ENCODE data around the gene IFITM2. TPM values are rescaled to one million over a fixed set of nuclear protein-coding genes. Genes with fewer than 3 reads are reported as not detected.

IFITM2 gene
- total RNA-seq = 100 to 1,000 TPM; 647 to 724 TPM
- long read RNA-seq, donor 1, transcript IFITM2-206 (2 exons, 892 nt) = major isoform, 69 of 72 reads
- long read RNA-seq, donor 1, partial matches to known transcripts = 0 of 72 reads
- long read RNA-seq, donor 1, other reads (novel, unspliced or antisense) = 3 of 72 reads
- long read RNA-seq, donor 2, transcript IFITM2-206 (2 exons, 892 nt) = major isoform, 84 of 94 reads
- long read RNA-seq, donor 2, partial matches to known transcripts = 1 of 94 reads
- long read RNA-seq, donor 2, other reads (novel, unspliced or antisense) = 7 of 94 reads

DNA sequence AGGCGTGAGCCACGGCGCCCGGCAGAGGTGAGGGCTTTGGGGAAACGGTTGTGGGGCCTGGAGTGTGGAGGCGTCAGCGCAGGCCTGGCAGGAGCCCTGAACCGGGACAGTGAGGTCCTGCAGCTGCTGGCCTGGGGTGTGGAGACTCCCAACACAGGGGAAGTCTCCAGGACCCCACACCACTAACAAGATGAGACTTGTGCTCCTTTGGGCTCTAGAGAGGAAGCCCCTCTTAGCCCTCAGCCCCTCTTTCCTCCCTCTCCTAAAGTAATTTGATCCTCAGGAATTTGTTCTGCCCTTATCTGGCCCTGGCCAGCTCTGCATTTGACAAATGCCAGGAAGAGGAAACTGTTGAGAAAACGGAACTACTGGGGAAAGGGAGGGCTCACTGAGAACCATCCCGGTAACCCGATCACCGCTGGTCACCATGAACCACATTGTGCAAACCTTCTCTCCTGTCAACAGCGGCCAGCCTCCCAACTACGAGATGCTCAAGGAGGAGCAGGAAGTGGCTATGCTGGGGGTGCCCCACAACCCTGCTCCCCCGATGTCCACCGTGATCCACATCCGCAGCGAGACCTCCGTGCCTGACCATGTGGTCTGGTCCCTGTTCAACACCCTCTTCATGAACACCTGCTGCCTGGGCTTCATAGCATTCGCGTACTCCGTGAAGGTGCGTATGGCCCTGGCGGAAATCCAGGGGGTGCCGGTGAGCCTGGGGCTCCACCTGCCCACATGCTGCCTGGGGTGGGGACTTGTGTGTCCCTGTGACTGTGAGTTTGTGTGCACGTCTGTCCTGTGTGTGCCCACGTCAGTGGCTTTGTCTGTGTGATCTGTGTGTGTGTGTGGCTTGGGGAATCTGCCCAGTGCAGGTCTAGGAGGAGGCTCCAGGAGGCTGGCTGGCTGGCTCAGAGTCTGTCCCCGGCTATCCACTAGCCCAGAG lies at the start of gene IFITM2:
Gene IFITM2 (plus strand): TSS at position 51 of the 943 bp plus-strand sequence. CDS start 377 bp downstream, at position 428.
- intact Hi-C loops (cut with DNase I) = loop anchor here (5.0 kb wide), 1 partner anchor 49 kb away; no protein-coding TSS in a partner anchor
- DNase-seq (ENCODE audit: low spot score) = peak; percentile 94

DNA sequence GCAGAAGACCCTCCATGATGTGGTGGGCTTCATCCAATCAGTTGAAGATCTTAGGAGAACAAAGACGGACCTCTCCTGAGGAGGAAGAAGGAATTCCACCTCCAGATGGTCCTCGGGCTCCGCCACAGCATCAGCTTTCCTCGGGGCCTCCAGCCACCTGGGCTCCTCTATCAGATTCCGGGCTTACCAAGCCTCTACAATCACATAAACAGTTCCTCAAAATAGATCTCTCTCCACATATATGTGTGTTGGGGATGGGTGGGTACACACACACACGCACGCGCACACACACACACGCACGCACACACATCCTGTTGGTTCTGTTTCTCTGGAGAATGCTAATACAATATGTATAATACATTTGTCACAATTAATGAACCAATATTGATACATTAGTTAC lies 48.2 kb upstream of the IFITM2 start:
- intact Hi-C loops (cut with DNase I) = no loop called here
- no peak for DNase-seq (ENCODE audit: low spot score)

GRCh38 chr11:261624-262023 lies 46.0 kb upstream of the IFITM2 start:
- intact Hi-C loops (cut with DNase I) = loop anchor here in 1 of 2 donors (10.0 kb wide), 1 partner anchor 123 kb away; no protein-coding TSS in a partner anchor

DNA sequence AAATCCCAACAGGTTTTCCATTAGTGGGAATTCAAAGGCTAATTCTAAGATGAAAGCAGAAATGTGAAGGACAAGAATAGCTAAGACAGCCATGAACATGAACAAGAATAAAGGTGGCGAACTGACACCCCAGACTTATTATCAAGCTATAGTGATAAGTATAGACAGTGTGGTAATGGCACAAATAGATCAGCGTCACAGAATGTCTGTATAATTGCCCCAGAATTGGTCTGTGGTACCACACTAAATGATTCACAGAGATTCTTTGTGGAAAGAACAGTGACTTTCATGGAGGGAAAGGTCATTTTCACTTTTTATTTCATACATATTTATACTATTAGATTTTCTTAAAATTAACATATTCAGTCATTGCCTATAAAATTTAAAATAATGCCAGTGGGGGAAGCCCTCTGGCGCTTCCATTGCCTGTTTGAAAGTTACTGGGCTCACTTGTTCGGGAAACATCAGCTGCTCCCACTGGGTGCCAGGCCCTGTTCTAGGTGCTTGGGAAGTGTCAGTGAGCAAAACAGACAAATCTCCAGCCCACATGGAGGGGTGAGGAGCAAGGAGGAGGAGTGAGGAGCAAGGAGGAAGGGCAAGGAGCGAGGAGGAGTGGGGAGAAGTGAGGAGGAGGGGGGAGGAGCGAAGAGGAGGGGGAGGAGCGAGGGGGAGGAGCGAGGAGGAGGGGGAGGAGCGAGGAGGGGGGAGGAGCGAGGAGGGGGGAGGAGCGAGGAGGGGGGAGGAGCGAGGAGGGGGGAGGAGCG lies 40.8 kb upstream of the IFITM2 start:
- intact Hi-C loops (cut with DNase I) = loop anchor here in 1 of 2 donors (10.0 kb wide), 1 partner anchor 118 kb away; no protein-coding TSS in a partner anchor
- DNase-seq (ENCODE audit: low spot score) = no peak

More at GRCh38 chr11:261624-262023, 46.0 kb upstream of the IFITM2 start:
- no peak for DNase-seq (ENCODE audit: low spot score)

DNA sequence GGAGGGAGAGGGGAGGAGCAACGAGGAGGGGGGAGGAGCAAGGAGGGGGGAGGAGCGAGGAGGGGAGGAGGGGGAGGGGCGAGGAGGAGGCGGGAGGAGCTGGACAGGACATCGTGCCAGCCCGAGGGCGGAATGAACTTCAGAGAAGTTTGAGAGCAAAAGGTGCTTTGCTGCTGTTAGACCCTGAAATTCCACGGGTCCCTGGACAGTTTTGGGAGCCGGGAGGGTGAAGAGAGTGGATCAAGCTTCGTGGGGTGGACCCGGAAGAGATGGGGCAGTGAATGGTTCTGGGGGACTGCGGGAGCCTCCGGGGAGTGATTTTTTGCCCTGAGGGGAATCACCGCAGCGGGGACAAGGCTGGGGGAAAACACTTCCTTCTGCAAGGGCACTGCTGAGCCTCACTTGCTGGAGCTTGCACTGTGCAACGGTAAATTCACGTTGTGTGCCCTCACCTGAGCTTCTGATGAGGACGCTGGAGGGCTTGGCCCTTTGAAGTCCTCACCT lies 40.1 kb upstream of the IFITM2 start:
- DNase-seq (ENCODE audit: low spot score) = peak; percentile 93
- intact Hi-C loops (cut with DNase I) = loop anchor here in 1 of 2 donors (10.0 kb wide), 1 partner anchor 117 kb away; no protein-coding TSS in a partner anchor

- intact Hi-C loops (cut with DNase I) = loop anchor here in 1 of 2 donors (10.0 kb wide), 1 partner anchor 116 kb away; no protein-coding TSS in a partner anchor
- DNase-seq (ENCODE audit: low spot score) = peak; percentile 91
Measured at GRCh38 chr11:268716-269145, 38.9 kb upstream of the IFITM2 start.

DNA sequence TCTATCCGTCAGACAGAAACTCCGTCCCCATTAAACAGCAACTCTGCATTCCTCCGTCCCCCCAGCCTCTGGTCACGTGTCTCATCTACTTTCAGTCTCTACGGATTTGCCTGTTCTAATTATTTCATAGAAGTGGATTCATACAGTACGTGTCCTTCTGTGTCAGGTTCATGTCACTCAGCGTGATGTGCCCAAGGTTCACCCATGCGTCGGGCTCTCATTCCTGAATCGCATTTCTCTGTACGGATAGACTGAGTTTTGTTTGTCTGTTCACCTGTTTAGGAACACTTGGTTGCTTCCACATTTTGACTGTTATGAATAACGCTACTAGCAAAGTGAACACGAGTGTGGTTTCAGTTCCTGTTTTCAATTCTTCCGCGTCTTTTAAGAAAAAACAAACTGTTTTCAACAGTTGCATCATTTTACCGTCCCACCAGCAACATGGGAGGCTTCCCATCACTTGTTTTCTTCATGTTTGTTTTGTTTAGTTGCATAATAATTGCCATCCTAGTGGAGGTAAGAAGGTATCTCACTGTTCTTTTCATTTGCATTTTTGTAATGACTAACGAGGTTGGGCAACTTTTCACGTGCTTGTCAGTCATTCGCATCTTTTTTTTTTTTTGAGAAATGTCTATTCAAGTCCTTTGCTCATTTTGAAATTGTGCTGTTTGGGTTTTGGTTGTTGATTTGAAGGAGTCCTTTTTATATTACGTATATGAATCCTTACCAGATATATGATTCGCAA lies 38.3 kb upstream of the IFITM2 start:
- intact Hi-C loops (cut with DNase I) = loop anchor here in 1 of 2 donors (10.0 kb wide), 1 partner anchor 115 kb away; no protein-coding TSS in a partner anchor
- no peak for DNase-seq (ENCODE audit: low spot score)

DNA sequence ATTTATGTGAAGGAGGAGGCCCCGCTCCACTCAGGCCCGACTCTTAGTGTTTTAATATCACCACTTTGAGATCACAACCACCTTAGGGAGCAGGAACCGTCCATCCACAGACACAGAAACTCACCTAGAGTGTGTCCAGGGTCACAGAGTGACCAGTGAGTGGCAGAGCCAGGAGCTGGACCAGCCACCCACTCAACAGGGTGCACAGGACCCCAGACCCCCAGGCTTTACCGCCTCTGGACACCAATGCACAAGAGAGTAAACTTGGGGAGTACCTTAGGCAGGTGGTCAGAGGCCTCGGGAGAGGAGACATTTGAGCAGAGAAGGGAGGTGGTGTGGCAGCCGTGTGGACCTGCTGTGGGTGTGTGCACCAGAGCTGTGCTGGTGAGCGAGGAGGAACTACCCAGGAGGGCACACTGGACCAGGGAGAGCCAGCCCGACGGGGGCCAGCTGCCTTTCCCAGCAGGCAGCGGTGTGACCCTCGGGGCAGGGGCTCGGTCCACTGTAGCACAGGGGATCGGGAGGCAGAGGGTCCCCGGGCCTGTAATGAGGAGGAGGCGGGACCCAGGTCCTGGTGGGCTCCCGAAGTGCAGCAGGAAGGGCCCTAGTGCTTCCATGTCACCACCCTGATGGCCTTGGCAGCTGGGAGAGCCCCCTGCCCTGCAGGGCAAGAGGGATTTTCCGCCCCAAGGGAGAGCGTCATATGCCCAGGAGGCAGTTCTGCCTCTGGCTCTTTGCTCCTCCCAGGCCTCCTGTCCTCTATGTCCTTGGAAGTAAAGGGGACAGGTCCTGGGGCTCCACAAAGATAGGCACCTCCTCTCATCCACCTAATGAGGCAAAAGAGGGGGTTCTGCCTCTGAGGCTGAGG lies 36.9 kb upstream of the IFITM2 start:
- DNase-seq (ENCODE audit: low spot score) = no peak
- intact Hi-C loops (cut with DNase I) = no loop called here

DNA sequence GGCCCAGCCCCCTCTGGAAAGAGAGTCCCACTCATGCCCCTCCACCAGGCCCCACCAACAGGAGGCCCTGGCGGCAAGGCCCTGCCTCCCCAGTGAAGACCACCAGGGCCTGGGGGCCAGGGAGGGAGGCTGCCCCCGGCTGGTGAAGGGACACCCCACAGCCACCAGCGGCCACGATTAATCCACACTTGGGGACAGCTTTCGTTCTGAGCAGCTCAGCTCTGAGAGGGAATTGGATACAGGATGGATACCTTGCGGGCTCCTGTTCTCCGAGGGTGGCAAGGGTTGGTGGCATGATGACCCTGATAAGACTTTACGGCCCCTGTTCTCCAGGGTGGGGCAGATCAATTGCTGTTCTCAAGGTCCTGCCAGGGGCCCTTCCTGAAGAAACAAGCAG lies 36.3 kb upstream of the IFITM2 start:
- intact Hi-C loops (cut with DNase I) = no loop called here
- no peak for DNase-seq (ENCODE audit: low spot score)

- no peak for DNase-seq (ENCODE audit: low spot score)
- intact Hi-C loops (cut with DNase I) = no loop called here
Measured at GRCh38 chr11:272195-272930, 35.3 kb upstream of the IFITM2 start.

DNA sequence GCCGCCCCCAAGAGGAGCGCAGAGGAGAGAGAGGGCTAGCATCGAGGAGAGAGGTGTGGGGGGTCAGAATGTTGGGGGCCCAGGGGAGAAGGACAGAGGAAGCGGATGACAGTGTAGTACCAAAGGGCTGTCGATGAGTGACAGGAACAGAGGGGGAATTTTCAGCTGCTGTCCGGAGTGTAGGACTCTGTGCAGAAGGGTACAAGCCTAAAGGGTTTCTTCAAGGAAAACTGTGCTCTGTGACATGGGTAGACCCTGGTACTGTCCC lies 34.8 kb upstream of the IFITM2 start:
- intact Hi-C loops (cut with DNase I) = no loop called here
- no peak for DNase-seq (ENCODE audit: low spot score)

- intact Hi-C loops (cut with DNase I) = no loop called here
- DNase-seq (ENCODE audit: low spot score) = no peak
Measured at GRCh38 chr11:276219-276618, 31.4 kb upstream of the IFITM2 start.

- peak; percentile 76 for DNase-seq (ENCODE audit: low spot score)
- intact Hi-C loops (cut with DNase I) = no loop called here
Measured at GRCh38 chr11:278001-278951, 29.3 kb upstream of the IFITM2 start, which contains the start of gene NLRP6. Gene NLRP6, plus strand, starts transcription at chr11:278407. Its CDS starts 163 bp downstream, at chr11:278570.

- DNase-seq (ENCODE audit: low spot score) = peak; percentile 81
- intact Hi-C loops (cut with DNase I) = no loop called here
Measured at GRCh38 chr11:279040-279965, 28.3 kb upstream of the IFITM2 start.
